PC-3 (cell line): ENCODE results near the gene RBMS3. TPM values are rescaled to one million over a fixed set of nuclear protein-coding genes. Genes with fewer than 3 reads are reported as not detected.

ENCODE experiments used
- ATAC-seq: fragments of 200-7000 bp; cut with Tn5 transposase; 2 replicates; pipeline ENCODE4 v1.9.1; 2020; ENCODE audit warnings: mild to moderate bottlenecking, moderate library complexity
- BruUV-seq: library from RNA; stranded (reverse); fragments of 400-500 nt; replicated peaks from 2 replicates; lab custom pipeline; 2021; lab: Mats Ljungman, UMichigan
- CTCF ChIA-PET: fragments of 300-600 bp; sonication (Branson Sonifier 250); formaldehyde crosslinking; loops from one replicate; lab custom pipeline; 2022; ENCODE audit warnings: antibody characterized with exemption; lab: Charles Lee
- POLR2A ChIA-PET: fragments of 300-600 bp; sonication (Branson Sonifier 250); formaldehyde crosslinking; loops from one replicate; lab custom pipeline; 2022; ENCODE audit warnings: antibody characterized with exemption; ENCODE audit not compliant: unreplicated experiment; lab: Charles Lee
- DNase-seq: peaks from one replicate; pipeline ENCODE4 v3.0.0-alpha.2; 2015
- H2AFZ ChIP-seq: fragments of 300-600 bp; sonication (generic); 2 replicates; pipeline ENCODE4 v1.6.0; 2016; ENCODE audit warnings: antibody characterized with exemption, low read length
- H3F3A ChIP-seq: fragments of 300-600 bp; sonication (generic); one replicate; pipeline ENCODE4 v1.6.0; 2017; ENCODE audit warnings: antibody characterized with exemption, low read length, control low read depth, mild to moderate bottlenecking; ENCODE audit not compliant: unreplicated experiment
- H3K27ac ChIP-seq: fragments of 300-600 bp; sonication (generic); 2 replicates; pipeline ENCODE4 v1.5.1; 2016; ENCODE audit warnings: mild to moderate bottlenecking, low read length
- H3K27me3 ChIP-seq: fragments of 300-600 bp; sonication (generic); 2 replicates; pipeline ENCODE4 v1.6.1; 2016; ENCODE audit warnings: low read length, mixed read lengths
- H3K36me3 ChIP-seq: fragments of 300-600 bp; sonication (generic); 2 replicates; pipeline ENCODE4 v1.6.1; 2016; ENCODE audit warnings: low read depth, mixed run types, low read length, mixed read lengths
- H3K4me1 ChIP-seq: fragments of 300-600 bp; sonication (generic); 2 replicates; pipeline ENCODE4 v1.5.1; 2016; ENCODE audit warnings: low read length; ENCODE audit not compliant: insufficient read depth
- H3K4me2 ChIP-seq: fragments of 300-600 bp; sonication (generic); 2 replicates; pipeline ENCODE4 v1.6.0; 2016; ENCODE audit warnings: low read length
- H3K4me3 ChIP-seq: fragments of 300-600 bp; sonication (generic); 2 replicates; pipeline ENCODE4 v1.5.1; 2016; ENCODE audit warnings: mild to moderate bottlenecking, low read length, mixed read lengths
- H3K79me2 ChIP-seq: fragments of 300-600 bp; sonication (generic); 2 replicates; pipeline ENCODE4 v1.6.1; 2017; ENCODE audit warnings: low read length, mixed read lengths
- H3K9ac ChIP-seq: fragments of 300-600 bp; sonication (generic); 2 replicates; pipeline ENCODE4 v1.6.0; 2016; ENCODE audit warnings: mild to moderate bottlenecking, low read length
- H3K9me2 ChIP-seq: fragments of 300-600 bp; sonication (generic); replicated peaks from 2 replicates; pipeline ENCODE4 v1.6.1; 2016; ENCODE audit warnings: mixed run types, low read length, mixed read lengths
- H3K9me3 ChIP-seq: fragments of 300-600 bp; sonication (generic); 2 replicates; pipeline ENCODE4 v1.6.1; 2016; ENCODE audit warnings: low read length, mixed read lengths
- H4K20me1 ChIP-seq: fragments of 300-600 bp; sonication (generic); 2 replicates; pipeline ENCODE4 v1.6.1; 2016; ENCODE audit warnings: low read length, mixed read lengths
- CTCF ChIP-seq: fragments of 300-600 bp; sonication (generic); conservative IDR thresholded peaks from 2 replicates; pipeline ENCODE4 v1.5.1; 2017; ENCODE audit warnings: antibody characterized with exemption, low read depth, mild to moderate bottlenecking, low read length
- EZH2 ChIP-seq: fragments of 300-600 bp; sonication (generic); IDR thresholded peaks from one replicate; pipeline ENCODE4 v1.6.1; 2017; ENCODE audit warnings: antibody characterized with exemption, mild to moderate bottlenecking, low read length; ENCODE audit not compliant: unreplicated experiment
- EZH2phosphoT487 ChIP-seq: fragments of 300-600 bp; sonication (generic); IDR thresholded peaks from 2 replicates; pipeline ENCODE4 v1.6.1; 2018; ENCODE audit warnings: mild to moderate bottlenecking, antibody characterized with exemption, low read length, borderline replicate concordance
- intact Hi-C: fragments of 100-400 bp; cut with micrococcal nuclease; formaldehyde crosslinking; loops from 2 replicates; pipeline ENCODE4 v1.9.0; 2023
- total RNA-seq: library from RNA; depleted of rRNA; stranded (reverse); fragments of >200 nt; gene quantifications from 2 replicates; pipeline ENCODE4 v1.2.3, GENCODE V29; 2014

The RBMS3 gene
- total RNA-seq, 1 experiment from 2014 or later: 5.4 TPM

- DNase-seq (peak; percentile 28), ATAC-seq (no peak)
- H3K79me2 ChIP-seq: no peaks in the 10 kb centered on the region
- TF ChIP-seq EZH2 (no peak), EZH2phosphoT487 (no peak), CTCF (no peak)
- H3F3A ChIP-seq: no peaks in the 10 kb centered on the region
- no peak overlapping the region for H3K27ac ChIP-seq
- H3K4me2 ChIP-seq: no peak overlapping the region
- H3K9me2 ChIP-seq: no peaks in the 10 kb centered on the region
- BruUV-seq: no TSS peak
- no peaks in the 10 kb centered on the region for H3K36me3 ChIP-seq
- H3K9me3 ChIP-seq: no peaks in the 10 kb centered on the region
- POLR2A ChIA-PET: no interaction called here
- no peaks in the 10 kb centered on the region for H3K27me3 ChIP-seq
- no peak overlapping the region for H2AFZ ChIP-seq
- no peak overlapping the region for H3K4me3 ChIP-seq
- no peak overlapping the region for H3K9ac ChIP-seq
- H3K4me1 ChIP-seq: no peaks in the 10 kb centered on the region
- CTCF ChIA-PET: no interaction called here
- intact Hi-C loops: no loop called here
- no peaks in the 10 kb centered on the region for H4K20me1 ChIP-seq
Measured at GRCh38 chr3:29635888-29636287, 355.0 kb downstream of the RBMS3 start.

GRCh38 chr3:29637068-29637467, 356.2 kb downstream of the RBMS3 start:
- Histone ChIP-seq H2AFZ (no peak overlapping the region), H3K27ac (no peak overlapping the region), H3F3A (no peaks in the 10 kb centered on the region), H3K36me3 (no peaks in the 10 kb centered on the region), H4K20me1 (no peaks in the 10 kb centered on the region), H3K4me3 (no peak overlapping the region), H3K27me3 (no peaks in the 10 kb centered on the region), H3K4me1 (no peaks in the 10 kb centered on the region), H3K79me2 (no peaks in the 10 kb centered on the region), H3K9ac (no peak overlapping the region), H3K9me3 (no peaks in the 10 kb centered on the region), H3K9me2 (no peaks in the 10 kb centered on the region), H3K4me2 (no peak overlapping the region)
- ChIA-PET CTCF (no interaction called here), POLR2A (no interaction called here)
- DNase-seq: no peak
- no TSS peak for BruUV-seq
- TF ChIP-seq EZH2 (no peak), EZH2phosphoT487 (no peak), CTCF (no peak)
- ATAC-seq: no peak
- intact Hi-C loops: no loop called here

GRCh38 chr3:29639578-29640290, 358.9 kb downstream of the RBMS3 start:
- Histone ChIP-seq H3K9me2 (no peaks in the 10 kb centered on the region), H3K79me2 (no peaks in the 10 kb centered on the region), H3K9me3 (no peaks in the 10 kb centered on the region), H3K27ac (no peak overlapping the region), H3F3A (no peaks in the 10 kb centered on the region), H3K27me3 (no peaks in the 10 kb centered on the region), H3K9ac (no peak overlapping the region), H2AFZ (no peak overlapping the region), H3K4me3 (no peak overlapping the region), H3K4me2 (no peak overlapping the region), H3K36me3 (no peaks in the 10 kb centered on the region), H3K4me1 (peaks cover 8% of the 10 kb centered on the region), H4K20me1 (no peaks in the 10 kb centered on the region)
- ATAC-seq (no peak), DNase-seq (no peak)
- TF ChIP-seq EZH2 (no peak), CTCF (no peak), EZH2phosphoT487 (no peak)
- intact Hi-C loops: no loop called here
- ChIA-PET POLR2A (no interaction called here), CTCF (no interaction called here)
- BruUV-seq: no TSS peak
